Lower leg skin (tissue), 3 donors: ENCODE data around the gene STARD7.

Source experiments
- CTCF ChIP-seq, 3 donors: fragments of 450-650 bp; IDR thresholded peaks; one replicate each; pipeline ENCODE4 v1.5.1; 2016; ENCODE audit warnings: antibody characterized with exemption in 3 of 3, mild to moderate bottlenecking in 3 of 3, moderate library complexity in 2 of 3
- POLR2A ChIP-seq, 2 donors: fragments of 450-650 bp; IDR thresholded peaks; one replicate each; pipeline ENCODE4 v1.6.1; 2016 to 2017; ENCODE audit warnings: antibody characterized with exemption in 2 of 2, mild to moderate bottlenecking in 1 of 2, moderate library complexity in 1 of 2

GRCh38 chr2:96171831-96172230 is 36.8 kb downstream of the STARD7 start:
- TF ChIP-seq CTCF (IDR thresholded peaks at IDR 0.05) (no peak), POLR2A (IDR thresholded peaks at IDR 0.05) (no peak)
